WTC11 (cell line): Measurements from ENCODE around the gene HSP90AB1. TPM values are rescaled to one million over a fixed set of nuclear protein-coding genes. Genes with fewer than 3 reads are reported as not detected.
A peak's percentile ranks its signal among the peaks of the same experiment; 100 is the strongest.

Experiments used
- ATAC-seq: fragments of 200-7000 bp; cut with Tn5 transposase; 2 replicates; pipeline ENCODE4 v1.10.0; 2021; ENCODE audit warnings: mild to moderate bottlenecking, moderate library complexity
- CTCF ChIA-PET: fragments of 300-600 bp; sonication (Branson Sonifier 250); formaldehyde crosslinking; loops from one replicate; lab custom pipeline; 2021; ENCODE audit warnings: antibody characterized with exemption; lab: Charles Lee
- POLR2A ChIA-PET: fragments of 350-600 bp; sonication (Branson Sonifier 250); formaldehyde crosslinking; loops from one replicate; lab custom pipeline; 2021; ENCODE audit warnings: antibody characterized with exemption; lab: Charles Lee
- DNase-seq: peaks from one replicate; pipeline ENCODE4 v3.0.0; 2021; ENCODE audit warnings: low spot score
- H3K27ac Mint-ChIP-seq: 2 replicates; pipeline ENCODE4 v1.8.0; 2021; ENCODE audit warnings: mixed read lengths
- H3K27me3 Mint-ChIP-seq: 2 replicates; pipeline ENCODE4 v1.8.0; 2021; ENCODE audit warnings: low read depth, mild to moderate bottlenecking, moderate library complexity, mixed read lengths
- H3K36me3 Mint-ChIP-seq: 2 replicates; pipeline ENCODE4 v1.8.0; 2021; ENCODE audit warnings: mixed read lengths
- H3K4me1 Mint-ChIP-seq: 2 replicates; pipeline ENCODE4 v1.8.0; 2022; ENCODE audit warnings: mixed read lengths
- H3K4me3 Mint-ChIP-seq: 2 replicates; pipeline ENCODE4 v1.8.0; 2021; ENCODE audit warnings: mild to moderate bottlenecking, moderate library complexity, mixed read lengths
- H3K9me3 Mint-ChIP-seq: 2 replicates; pipeline ENCODE4 v1.8.0; 2021; ENCODE audit warnings: mixed read lengths
- EMX1 ChIP-seq: fragments of 250-450 bp; sonication (Bioruptor Pico); IDR thresholded peaks from 2 replicates; pipeline ENCODE4 v1.8.0; 2021; ENCODE audit warnings: mild to moderate bottlenecking
- KAT7 ChIP-seq: sonication (generic); formaldehyde crosslinking; IDR thresholded peaks from 2 replicates; pipeline ENCODE4 v1.8.1; 2023; ENCODE audit warnings: missing genetic modification reagents, mild to moderate bottlenecking, borderline replicate concordance
- NR1H2 ChIP-seq: sonication (generic); formaldehyde crosslinking; IDR thresholded peaks from 2 replicates; pipeline ENCODE4 v1.9.0; 2021; ENCODE audit warnings: mild to moderate bottlenecking, moderate library complexity, missing genetic modification reagents
- RORB ChIP-seq: fragments of 250-450 bp; sonication (Bioruptor Pico); IDR thresholded peaks from 2 replicates; pipeline ENCODE4 v1.9.0; 2021; ENCODE audit warnings: mild to moderate bottlenecking
- total RNA-seq: library from RNA; stranded (reverse); gene quantifications from 3 replicates; pipeline ENCODE4 v1.2.3, GENCODE V29; 2021
- TF ChIP-seq, protein P1 (sequence below): sonication (generic); formaldehyde crosslinking; IDR thresholded peaks from 2 replicates; pipeline ENCODE4 v1.8.0; 2023; ENCODE audit warnings: missing genetic modification reagents, mild to moderate bottlenecking, borderline replicate concordance
- TF ChIP-seq, protein P2 (sequence below): fragments of 200-600 bp; IDR thresholded peaks from 2 replicates; pipeline ENCODE4 v1.8.0; 2022; ENCODE audit warnings: antibody characterized with exemption
- TF ChIP-seq, protein P3 (sequence below): fragments of 250-450 bp; sonication (Bioruptor Pico); conservative IDR thresholded peaks from 2 replicates; pipeline ENCODE4 v1.9.0; 2021; ENCODE audit warnings: mild to moderate bottlenecking
- TF ChIP-seq, protein P4 (sequence below): sonication (generic); formaldehyde crosslinking; IDR thresholded peaks from 2 replicates; pipeline ENCODE4 v1.8.0; 2022; ENCODE audit warnings: mild to moderate bottlenecking, missing genetic modification reagents

HSP90AB1 gene
- total RNA-seq, 1 experiment from 2014 or later: 2,171 TPM

DNA sequence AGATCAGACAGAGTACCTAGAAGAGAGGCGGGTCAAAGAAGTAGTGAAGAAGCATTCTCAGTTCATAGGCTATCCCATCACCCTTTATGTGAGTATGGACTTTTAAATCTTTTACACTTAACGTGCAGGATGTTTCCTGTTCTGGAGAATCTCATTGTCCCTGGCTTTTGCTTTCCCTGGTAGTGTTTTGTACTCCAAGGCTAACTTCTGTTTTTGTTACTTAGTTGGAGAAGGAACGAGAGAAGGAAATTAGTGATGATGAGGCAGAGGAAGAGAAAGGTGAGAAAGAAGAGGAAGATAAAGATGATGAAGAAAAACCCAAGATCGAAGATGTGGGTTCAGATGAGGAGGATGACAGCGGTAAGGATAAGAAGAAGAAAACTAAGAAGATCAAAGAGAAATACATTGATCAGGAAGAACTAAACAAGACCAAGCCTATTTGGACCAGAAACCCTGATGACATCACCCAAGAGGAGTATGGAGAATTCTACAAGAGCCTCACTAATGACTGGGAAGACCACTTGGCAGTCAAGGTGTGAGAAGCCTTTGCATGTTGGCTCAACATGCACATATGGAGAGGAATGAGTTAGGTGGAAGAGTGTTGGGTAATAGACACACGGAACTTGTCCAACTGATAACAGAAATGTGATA is 3.3 kb downstream of the HSP90AB1 start:
- ATAC-seq (no peak), DNase-seq (no peak)
- Mint-ChIP-seq H3K4me3 (peak overlapping the region; percentile 99), H3K27me3 (no peaks in the 10 kb centered on the region), H3K9me3 (no peaks in the 10 kb centered on the region), H3K27ac (peak overlapping the region; percentile 41), H3K36me3 (peaks cover 79% of the 10 kb centered on the region)
- POLR2A ChIA-PET: no interaction called here
- 0 out of 2 replicates have a peak, but pooled peaks have one; percentile 67 for TF ChIP-seq EMX1 (CRISPR knock-in tag)
- TF ChIP-seq, protein P1, sequence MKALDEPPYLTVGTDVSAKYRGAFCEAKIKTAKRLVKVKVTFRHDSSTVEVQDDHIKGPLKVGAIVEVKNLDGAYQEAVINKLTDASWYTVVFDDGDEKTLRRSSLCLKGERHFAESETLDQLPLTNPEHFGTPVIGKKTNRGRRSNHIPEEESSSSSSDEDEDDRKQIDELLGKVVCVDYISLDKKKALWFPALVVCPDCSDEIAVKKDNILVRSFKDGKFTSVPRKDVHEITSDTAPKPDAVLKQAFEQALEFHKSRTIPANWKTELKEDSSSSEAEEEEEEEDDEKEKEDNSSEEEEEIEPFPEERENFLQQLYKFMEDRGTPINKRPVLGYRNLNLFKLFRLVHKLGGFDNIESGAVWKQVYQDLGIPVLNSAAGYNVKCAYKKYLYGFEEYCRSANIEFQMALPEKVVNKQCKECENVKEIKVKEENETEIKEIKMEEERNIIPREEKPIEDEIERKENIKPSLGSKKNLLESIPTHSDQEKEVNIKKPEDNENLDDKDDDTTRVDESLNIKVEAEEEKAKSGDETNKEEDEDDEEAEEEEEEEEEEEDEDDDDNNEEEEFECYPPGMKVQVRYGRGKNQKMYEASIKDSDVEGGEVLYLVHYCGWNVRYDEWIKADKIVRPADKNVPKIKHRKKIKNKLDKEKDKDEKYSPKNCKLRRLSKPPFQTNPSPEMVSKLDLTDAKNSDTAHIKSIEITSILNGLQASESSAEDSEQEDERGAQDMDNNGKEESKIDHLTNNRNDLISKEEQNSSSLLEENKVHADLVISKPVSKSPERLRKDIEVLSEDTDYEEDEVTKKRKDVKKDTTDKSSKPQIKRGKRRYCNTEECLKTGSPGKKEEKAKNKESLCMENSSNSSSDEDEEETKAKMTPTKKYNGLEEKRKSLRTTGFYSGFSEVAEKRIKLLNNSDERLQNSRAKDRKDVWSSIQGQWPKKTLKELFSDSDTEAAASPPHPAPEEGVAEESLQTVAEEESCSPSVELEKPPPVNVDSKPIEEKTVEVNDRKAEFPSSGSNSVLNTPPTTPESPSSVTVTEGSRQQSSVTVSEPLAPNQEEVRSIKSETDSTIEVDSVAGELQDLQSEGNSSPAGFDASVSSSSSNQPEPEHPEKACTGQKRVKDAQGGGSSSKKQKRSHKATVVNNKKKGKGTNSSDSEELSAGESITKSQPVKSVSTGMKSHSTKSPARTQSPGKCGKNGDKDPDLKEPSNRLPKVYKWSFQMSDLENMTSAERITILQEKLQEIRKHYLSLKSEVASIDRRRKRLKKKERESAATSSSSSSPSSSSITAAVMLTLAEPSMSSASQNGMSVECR (CRISPR knock-in tag): no peak
- TF ChIP-seq, all 79 proteins: peak for 1
- CTCF ChIA-PET: no interaction called here
- H3K4me1 Mint-ChIP-seq: peaks cover 41% of the 10 kb centered on the region

DNA sequence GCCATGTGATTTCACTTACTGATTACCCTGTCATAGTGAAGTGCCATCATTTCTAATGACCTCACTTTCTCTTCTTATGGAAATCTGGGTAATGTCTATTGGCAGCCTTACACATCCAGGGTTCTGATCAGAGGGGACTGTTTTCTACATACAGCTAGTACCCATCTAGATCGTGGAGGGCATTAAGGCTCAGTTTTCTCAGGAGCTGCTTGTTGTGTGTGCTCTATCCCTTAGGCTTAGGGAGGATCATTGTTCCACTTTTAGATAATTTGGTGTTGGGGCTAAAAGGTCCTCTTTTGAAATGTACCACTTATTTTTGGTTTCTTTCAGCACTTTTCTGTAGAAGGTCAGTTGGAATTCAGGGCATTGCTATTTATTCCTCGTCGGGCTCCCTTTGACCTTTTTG is 3.8 kb downstream of the HSP90AB1 start:
- POLR2A ChIA-PET: no interaction called here
- peaks cover 84% of the 10 kb centered on the region for H3K36me3 Mint-ChIP-seq
- TF ChIP-seq RORB (CRISPR knock-in tag): 0 out of 2 replicates have a peak, but pooled peaks have one; percentile 5
- no peak for TF ChIP-seq KAT7 (CRISPR knock-in tag)
- TF ChIP-seq, all 79 proteins: peak for 1
- CTCF ChIA-PET: no interaction called here
- Mint-ChIP-seq H3K4me1 (peaks cover 41% of the 10 kb centered on the region), H3K27me3 (no peaks in the 10 kb centered on the region), H3K4me3 (no peak overlapping the region), H3K9me3 (no peaks in the 10 kb centered on the region), H3K27ac (no peak overlapping the region)
- DNase-seq: no peak
- ATAC-seq: no peak

DNA sequence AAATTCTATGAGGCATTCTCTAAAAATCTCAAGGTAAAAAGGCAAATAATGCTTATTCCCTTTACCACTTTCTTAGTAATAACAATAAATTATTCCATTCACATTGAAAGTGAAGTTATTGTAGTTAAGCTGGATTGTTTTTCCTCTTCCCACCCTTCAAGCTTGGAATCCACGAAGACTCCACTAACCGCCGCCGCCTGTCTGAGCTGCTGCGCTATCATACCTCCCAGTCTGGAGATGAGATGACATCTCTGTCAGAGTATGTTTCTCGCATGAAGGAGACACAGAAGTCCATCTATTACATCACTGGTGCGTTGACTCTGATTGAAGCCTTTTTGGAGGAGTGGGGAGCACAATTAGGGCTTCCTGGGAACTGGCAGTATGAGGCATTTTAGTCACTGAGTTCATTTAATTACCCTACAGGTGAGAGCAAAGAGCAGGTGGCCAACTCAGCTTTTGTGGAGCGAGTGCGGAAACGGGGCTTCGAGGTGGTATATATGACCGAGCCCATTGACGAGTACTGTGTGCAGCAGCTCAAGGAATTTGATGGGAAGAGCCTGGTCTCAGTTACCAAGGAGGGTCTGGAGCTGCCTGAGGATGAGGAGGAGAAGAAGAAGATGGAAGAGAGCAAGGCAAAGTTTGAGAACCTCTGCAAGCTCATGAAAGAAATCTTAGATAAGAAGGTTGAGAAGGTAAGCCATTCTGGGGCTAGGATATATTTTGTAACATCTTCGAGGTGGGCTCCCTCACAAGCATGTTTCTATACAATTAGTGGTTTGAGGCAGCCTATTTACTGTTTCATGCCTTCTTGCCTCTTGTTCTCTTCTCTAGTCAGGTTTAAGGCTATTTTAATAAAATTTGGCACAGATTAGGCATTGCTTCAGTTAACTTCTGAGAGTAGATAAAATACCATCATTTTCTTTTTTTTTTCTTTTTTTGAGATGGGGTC is 4.9 kb downstream of the HSP90AB1 start:
- Mint-ChIP-seq H3K4me1 (peaks cover 50% of the 10 kb centered on the region), H3K9me3 (no peaks in the 10 kb centered on the region), H3K4me3 (no peak overlapping the region)
- POLR2A ChIA-PET: interaction anchor here (0.7 kb wide), 1 partner anchor 15 kb away, joined by 6 read pairs; no protein-coding TSS in a partner anchor
- TF ChIP-seq NR1H2 (CRISPR knock-in tag): no peak
- TF ChIP-seq, protein P2, sequence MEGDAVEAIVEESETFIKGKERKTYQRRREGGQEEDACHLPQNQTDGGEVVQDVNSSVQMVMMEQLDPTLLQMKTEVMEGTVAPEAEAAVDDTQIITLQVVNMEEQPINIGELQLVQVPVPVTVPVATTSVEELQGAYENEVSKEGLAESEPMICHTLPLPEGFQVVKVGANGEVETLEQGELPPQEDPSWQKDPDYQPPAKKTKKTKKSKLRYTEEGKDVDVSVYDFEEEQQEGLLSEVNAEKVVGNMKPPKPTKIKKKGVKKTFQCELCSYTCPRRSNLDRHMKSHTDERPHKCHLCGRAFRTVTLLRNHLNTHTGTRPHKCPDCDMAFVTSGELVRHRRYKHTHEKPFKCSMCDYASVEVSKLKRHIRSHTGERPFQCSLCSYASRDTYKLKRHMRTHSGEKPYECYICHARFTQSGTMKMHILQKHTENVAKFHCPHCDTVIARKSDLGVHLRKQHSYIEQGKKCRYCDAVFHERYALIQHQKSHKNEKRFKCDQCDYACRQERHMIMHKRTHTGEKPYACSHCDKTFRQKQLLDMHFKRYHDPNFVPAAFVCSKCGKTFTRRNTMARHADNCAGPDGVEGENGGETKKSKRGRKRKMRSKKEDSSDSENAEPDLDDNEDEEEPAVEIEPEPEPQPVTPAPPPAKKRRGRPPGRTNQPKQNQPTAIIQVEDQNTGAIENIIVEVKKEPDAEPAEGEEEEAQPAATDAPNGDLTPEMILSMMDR: no peak
- TF ChIP-seq, protein P3, sequence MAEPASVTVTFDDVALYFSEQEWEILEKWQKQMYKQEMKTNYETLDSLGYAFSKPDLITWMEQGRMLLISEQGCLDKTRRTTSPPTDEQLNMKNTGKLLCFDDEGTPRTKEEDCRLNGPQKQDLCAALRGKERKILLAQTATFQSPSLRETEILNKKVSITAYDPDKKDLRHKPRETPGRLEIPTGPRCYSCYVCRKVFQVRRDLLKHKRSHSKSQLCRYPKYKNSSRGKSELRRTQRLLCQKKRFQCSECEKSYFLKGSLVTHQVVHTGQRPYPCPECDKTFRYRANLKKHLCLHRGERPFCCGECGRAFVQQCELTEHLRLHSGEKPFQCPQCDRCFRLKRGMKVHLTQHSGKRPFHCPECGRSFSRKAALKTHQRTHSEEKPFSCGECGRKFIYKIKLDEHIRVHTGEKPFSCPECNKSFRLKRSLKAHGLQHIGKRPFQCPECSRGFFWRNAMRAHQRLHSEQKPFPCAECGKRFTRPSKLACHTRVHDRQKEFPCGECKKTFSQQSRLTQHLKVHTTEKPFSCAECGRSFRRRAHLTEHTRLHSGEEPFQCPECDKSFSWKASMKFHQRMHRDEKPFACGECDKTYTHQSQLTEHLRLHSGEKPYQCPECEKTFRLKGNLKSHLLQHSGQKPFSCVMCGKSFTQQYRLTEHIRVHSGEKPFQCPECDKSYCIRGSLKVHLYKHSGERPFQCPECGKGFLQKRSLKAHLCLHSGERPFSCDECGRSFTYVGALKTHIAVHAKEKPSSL (CRISPR knock-in tag): peak; percentile 31; the same call in 1 of the 2 replicates
- TF ChIP-seq, protein P4, sequence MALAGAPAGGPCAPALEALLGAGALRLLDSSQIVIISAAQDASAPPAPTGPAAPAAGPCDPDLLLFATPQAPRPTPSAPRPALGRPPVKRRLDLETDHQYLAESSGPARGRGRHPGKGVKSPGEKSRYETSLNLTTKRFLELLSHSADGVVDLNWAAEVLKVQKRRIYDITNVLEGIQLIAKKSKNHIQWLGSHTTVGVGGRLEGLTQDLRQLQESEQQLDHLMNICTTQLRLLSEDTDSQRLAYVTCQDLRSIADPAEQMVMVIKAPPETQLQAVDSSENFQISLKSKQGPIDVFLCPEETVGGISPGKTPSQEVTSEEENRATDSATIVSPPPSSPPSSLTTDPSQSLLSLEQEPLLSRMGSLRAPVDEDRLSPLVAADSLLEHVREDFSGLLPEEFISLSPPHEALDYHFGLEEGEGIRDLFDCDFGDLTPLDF (CRISPR knock-in tag): no peak
- TF ChIP-seq, all 79 proteins: peak for 1
- CTCF ChIA-PET: no interaction called here
- H3K27ac Mint-ChIP-seq: peak overlapping the region; percentile 76
- H3K27me3 Mint-ChIP-seq: no peaks in the 10 kb centered on the region
- H3K36me3 Mint-ChIP-seq: peaks cover 83% of the 10 kb centered on the region
- no peak for ATAC-seq
- DNase-seq: no peak
